A673 (cell line): Measurements from ENCODE around the gene OAS2. TPM values are rescaled to one million over a fixed set of nuclear protein-coding genes. Genes with fewer than 3 reads are reported as not detected.

Experiments used
- BruUV-seq: library from RNA; stranded (reverse); fragments of 400-500 nt; replicated peaks from 2 replicates; lab custom pipeline; 2021; lab: Mats Ljungman, UMichigan
- CTCF ChIA-PET: fragments of 300-600 bp; sonication (Branson Sonifier 250); formaldehyde crosslinking; loops from one replicate; lab custom pipeline; 2022; ENCODE audit warnings: antibody characterized with exemption; lab: Charles Lee
- POLR2A ChIA-PET: fragments of 300-600 bp; sonication (Branson Sonifier 250); formaldehyde crosslinking; loops from one replicate; lab custom pipeline; 2022; ENCODE audit warnings: antibody characterized with exemption; ENCODE audit not compliant: low non-redundant PET; lab: Charles Lee
- DNase-seq: peaks from one replicate; pipeline ENCODE4 v3.0.0-alpha.2; 2015; ENCODE audit warnings: low spot score
- H3K27ac ChIP-seq: fragments of 200-600 bp; sonication (generic); 2 replicates; pipeline ENCODE4 v1.5.1; 2016; ENCODE audit warnings: mixed run types, low read depth, mild to moderate bottlenecking, mixed read lengths, antibody characterized with exemption, low read length; ENCODE audit not compliant: poor library complexity, severe bottlenecking
- H3K27me3 ChIP-seq: fragments of 200-600 bp; sonication (generic); replicated peaks from 2 replicates; pipeline ENCODE4 v1.6.1; 2017; ENCODE audit warnings: mixed run types, low read depth, mild to moderate bottlenecking, mixed read lengths, antibody characterized with exemption, low read length; ENCODE audit not compliant: insufficient read depth, poor library complexity
- H3K36me3 ChIP-seq: fragments of 200-600 bp; sonication (generic); 2 replicates; pipeline ENCODE4 v1.6.1; 2016; ENCODE audit warnings: mixed run types, mild to moderate bottlenecking, mixed read lengths, antibody characterized with exemption, low read length; ENCODE audit not compliant: insufficient read depth, poor library complexity, severe bottlenecking
- H3K4me1 ChIP-seq: fragments of 200-600 bp; sonication (generic); 2 replicates; pipeline ENCODE4 v1.6.1; 2017; ENCODE audit warnings: mixed run types, mild to moderate bottlenecking, mixed read lengths, antibody characterized with exemption, low read length; ENCODE audit not compliant: insufficient read depth, poor library complexity, severe bottlenecking
- H3K4me3 ChIP-seq: fragments of 200-600 bp; sonication (generic); 2 replicates; pipeline ENCODE4 v1.5.1; 2016; ENCODE audit warnings: low read depth, mixed run types, mild to moderate bottlenecking, mixed read lengths, low read length; ENCODE audit not compliant: poor library complexity, severe bottlenecking
- H3K9me3 ChIP-seq: fragments of 200-600 bp; sonication (generic); 2 replicates; pipeline ENCODE4 v1.6.1; 2016; ENCODE audit warnings: mixed run types, low read depth, mild to moderate bottlenecking, mixed read lengths, antibody characterized with exemption, low read length; ENCODE audit not compliant: poor library complexity, severe bottlenecking
- EZH2 ChIP-seq: fragments of 200-600 bp; sonication (generic); IDR thresholded peaks from 2 replicates; pipeline ENCODE4 v1.6.1; 2017; ENCODE audit warnings: borderline replicate concordance, low read depth, mild to moderate bottlenecking, mixed read lengths, antibody characterized with exemption, low read length; ENCODE audit not compliant: poor library complexity, severe bottlenecking
- intact Hi-C: fragments of 100-400 bp; cut with micrococcal nuclease; formaldehyde crosslinking; loops from one replicate; pipeline ENCODE4 v1.10.0; 2022; ENCODE audit not compliant: unreplicated experiment
- total RNA-seq: library from RNA; stranded (reverse); gene quantifications from 2 replicates; pipeline ENCODE4 v1.2.3, GENCODE V29; 2021
- TF ChIP-seq, protein P1 (sequence below): fragments of 300-800, 200-600 bp; sonication (generic); conservative IDR thresholded peaks from 2 replicates; pipeline ENCODE4 v1.5.1; 2017; ENCODE audit warnings: low read depth, mild to moderate bottlenecking, antibody characterized with exemption, low read length, moderate library complexity, mixed read lengths

The OAS2 gene
- total RNA-seq, 1 experiment from 2014 or later, result not detected

- Histone ChIP-seq H3K4me1 (peaks cover 13% of the 10 kb centered on the region), H3K36me3 (peaks cover 11% of the 10 kb centered on the region), H3K9me3 (no peaks in the 10 kb centered on the region), H3K27ac (no peak overlapping the region), H3K4me3 (no peak overlapping the region), H3K27me3 (no peaks in the 10 kb centered on the region)
- POLR2A ChIA-PET, result no interaction called here
- no TSS peak for BruUV-seq
- CTCF ChIA-PET, result interaction anchor here (0.9 kb wide), 1 partner anchor 50 kb away, joined by 3 read pairs; no protein-coding TSS in a partner anchor
- TF ChIP-seq, protein P1, sequence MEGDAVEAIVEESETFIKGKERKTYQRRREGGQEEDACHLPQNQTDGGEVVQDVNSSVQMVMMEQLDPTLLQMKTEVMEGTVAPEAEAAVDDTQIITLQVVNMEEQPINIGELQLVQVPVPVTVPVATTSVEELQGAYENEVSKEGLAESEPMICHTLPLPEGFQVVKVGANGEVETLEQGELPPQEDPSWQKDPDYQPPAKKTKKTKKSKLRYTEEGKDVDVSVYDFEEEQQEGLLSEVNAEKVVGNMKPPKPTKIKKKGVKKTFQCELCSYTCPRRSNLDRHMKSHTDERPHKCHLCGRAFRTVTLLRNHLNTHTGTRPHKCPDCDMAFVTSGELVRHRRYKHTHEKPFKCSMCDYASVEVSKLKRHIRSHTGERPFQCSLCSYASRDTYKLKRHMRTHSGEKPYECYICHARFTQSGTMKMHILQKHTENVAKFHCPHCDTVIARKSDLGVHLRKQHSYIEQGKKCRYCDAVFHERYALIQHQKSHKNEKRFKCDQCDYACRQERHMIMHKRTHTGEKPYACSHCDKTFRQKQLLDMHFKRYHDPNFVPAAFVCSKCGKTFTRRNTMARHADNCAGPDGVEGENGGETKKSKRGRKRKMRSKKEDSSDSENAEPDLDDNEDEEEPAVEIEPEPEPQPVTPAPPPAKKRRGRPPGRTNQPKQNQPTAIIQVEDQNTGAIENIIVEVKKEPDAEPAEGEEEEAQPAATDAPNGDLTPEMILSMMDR, result no peak
- no peak for TF ChIP-seq EZH2
- no peak for DNase-seq
- intact Hi-C loops, result no loop called here
Measured at GRCh38 chr12:112942572-112942971, 35.7 kb upstream of the OAS2 start.

- ChIA-PET POLR2A (interaction anchor here (0.6 kb wide), 1 partner anchor 64 kb away, joined by 5 read pairs; no protein-coding TSS in a partner anchor), CTCF (interaction anchor here (1.0 kb wide), 1 partner anchor 49 kb away, joined by 3 read pairs; no protein-coding TSS in a partner anchor)
- no peak for TF ChIP-seq EZH2
- TF ChIP-seq, protein P1, result no peak
Measured at GRCh38 chr12:112944024-112944690, 34.2 kb upstream of the OAS2 start.

DNA sequence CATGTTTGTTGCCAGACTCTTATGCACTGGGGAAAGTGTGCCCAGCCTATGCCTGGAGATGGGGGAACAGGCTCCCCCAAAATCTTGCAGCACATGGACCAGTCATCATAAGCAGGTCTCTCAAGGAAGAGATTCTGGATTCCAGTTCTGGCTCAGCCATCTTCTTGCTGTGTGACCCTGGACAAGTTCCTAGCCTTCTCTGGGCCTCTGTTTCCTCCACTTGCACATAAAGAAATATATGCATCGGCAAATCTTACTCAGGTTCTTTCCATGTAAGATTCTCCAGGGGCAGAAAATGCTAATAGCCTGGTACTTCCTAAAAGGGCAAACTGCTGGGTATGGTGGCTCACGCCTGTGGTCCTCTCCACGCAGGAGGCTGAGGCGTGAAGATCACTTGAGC is 32.8 kb upstream of the OAS2 start:
- no peak overlapping the region for H3K4me3 ChIP-seq
- H3K4me1 ChIP-seq, result no peaks in the 10 kb centered on the region
- H3K27ac ChIP-seq, result no peak overlapping the region
- H3K9me3 ChIP-seq, result no peaks in the 10 kb centered on the region
- no peak for DNase-seq
- intact Hi-C loops, result no loop called here
- no peaks in the 10 kb centered on the region for H3K27me3 ChIP-seq
- no TSS peak for BruUV-seq
- ChIA-PET POLR2A (no interaction called here), CTCF (no interaction called here)
- TF ChIP-seq, protein P1, result no peak
- peaks cover 11% of the 10 kb centered on the region for H3K36me3 ChIP-seq

More at GRCh38 chr12:112944024-112944690, 34.2 kb upstream of the OAS2 start:
- Histone ChIP-seq H3K27ac (no peak overlapping the region), H3K36me3 (peaks cover 11% of the 10 kb centered on the region), H3K4me1 (peaks cover 10% of the 10 kb centered on the region), H3K4me3 (no peak overlapping the region), H3K9me3 (no peaks in the 10 kb centered on the region), H3K27me3 (no peaks in the 10 kb centered on the region)
- no peak for DNase-seq
- intact Hi-C loops, result no loop called here
- BruUV-seq, result no TSS peak
